Mesendoderm (in vitro differentiated cells): ENCODE results near the gene DNAJC15.

ENCODE experiments used
- DNase-seq: peaks from one replicate; pipeline ENCODE4 v3.0.0; 2013
- H2AK5ac ChIP-seq: 2 replicates; pipeline ENCODE4 v1.6.1; 2013; ENCODE audit warnings: low read length, inconsistent platforms
- H2BK120ac ChIP-seq: 2 replicates; pipeline ENCODE4 v1.6.1; 2013; ENCODE audit warnings: low read depth, mild to moderate bottlenecking, low read length, moderate library complexity, mixed read lengths
- H2BK15ac ChIP-seq: replicated peaks from 2 replicates; pipeline ENCODE4 v1.6.1; 2013; ENCODE audit warnings: low read depth, mild to moderate bottlenecking, moderate library complexity
- H2BK5ac ChIP-seq: 2 replicates; pipeline ENCODE4 v1.6.1; 2013; ENCODE audit warnings: low read length, inconsistent platforms
- H3K18ac ChIP-seq: 2 replicates; pipeline ENCODE4 v1.6.1; 2013; ENCODE audit warnings: mild to moderate bottlenecking, low read length, mixed read lengths
- H3K23ac ChIP-seq: one replicate; pipeline ENCODE4 v1.6.1; 2013; ENCODE audit warnings: low read length
- H3K27ac ChIP-seq: 2 replicates; pipeline ENCODE4 v1.5.1; 2013; ENCODE audit warnings: low read depth, mild to moderate bottlenecking, inconsistent platforms, low read length, moderate library complexity
- H3K27me3 ChIP-seq: 2 replicates; pipeline ENCODE4 v1.6.1; 2013; ENCODE audit warnings: low read length, control low read depth, mild to moderate bottlenecking, inconsistent platforms; ENCODE audit not compliant: insufficient read depth, poor library complexity
- H3K36me3 ChIP-seq: 2 replicates; pipeline ENCODE4 v1.6.1; 2013; ENCODE audit warnings: low read length, inconsistent platforms; ENCODE audit not compliant: control insufficient read depth, insufficient read depth
- H3K4ac ChIP-seq: one replicate; pipeline ENCODE4 v1.6.1; 2013; ENCODE audit warnings: low read depth, mild to moderate bottlenecking, low read length, moderate library complexity
- H3K4me1 ChIP-seq: 2 replicates; pipeline ENCODE4 v1.6.1; 2013; ENCODE audit warnings: low read depth, low read length, inconsistent platforms; ENCODE audit not compliant: control insufficient read depth
- H3K4me2 ChIP-seq: 2 replicates; pipeline ENCODE4 v1.6.1; 2013; ENCODE audit warnings: low read length
- H3K4me3 ChIP-seq: 2 replicates; pipeline ENCODE4 v1.5.1; 2013; ENCODE audit warnings: mild to moderate bottlenecking, low read length
- H3K56ac ChIP-seq: one replicate; pipeline ENCODE4 v1.6.1; 2013; ENCODE audit warnings: low read length
- H3K79me1 ChIP-seq: 2 replicates; pipeline ENCODE4 v1.6.1; 2013; ENCODE audit warnings: low read length, inconsistent platforms
- H3K79me2 ChIP-seq: 2 replicates; pipeline ENCODE4 v1.6.1; 2013; ENCODE audit warnings: mild to moderate bottlenecking, low read length; ENCODE audit not compliant: control insufficient read depth, insufficient read depth
- H3K9ac ChIP-seq: 2 replicates; pipeline ENCODE4 v1.6.1; 2013; ENCODE audit warnings: low read length, inconsistent platforms
- H4K5ac ChIP-seq: one replicate; pipeline ENCODE4 v1.6.1; 2013; ENCODE audit warnings: low read length
- H4K8ac ChIP-seq: one replicate; pipeline ENCODE4 v1.6.1; 2013; ENCODE audit warnings: low read depth, mild to moderate bottlenecking, control low read depth, low read length, moderate library complexity
- WGBS: extraction: QIAGEN DNeasy Blood & Tissue Kit; methylation state at CpG from one replicate; pipeline ENCODE4 v1.1.7; 2013; ENCODE audit warnings: low lambda C conversion rate, missing lambda C conversion rate; ENCODE audit not compliant: insufficient coverage; ENCODE audit errors: extremely low coverage; 5-methylcytosine and 5-hydroxymethylcytosine counted together

The DNAJC15 gene

DNA sequence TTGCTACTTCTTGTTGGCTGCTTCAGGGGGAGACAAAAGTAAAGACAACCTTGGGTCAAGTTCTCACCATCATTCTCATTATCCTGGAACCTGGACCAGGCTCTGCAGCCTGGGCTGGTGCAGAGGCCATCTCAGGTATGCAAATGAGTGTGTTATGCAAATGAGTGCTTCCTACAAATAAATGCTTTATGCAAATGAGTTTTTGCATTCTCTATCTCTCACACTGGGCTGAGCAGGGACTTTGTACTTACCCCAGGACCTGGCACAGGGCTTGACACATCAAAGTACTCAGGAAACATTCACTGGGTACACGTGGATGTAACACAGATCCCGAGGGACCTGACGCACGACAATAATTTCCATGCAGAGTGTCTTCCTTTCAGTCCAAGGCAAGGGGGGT is 103.0 kb downstream of the DNAJC15 start:
- Histone ChIP-seq H4K5ac (no peak overlapping the region), H3K4me3 (no peak overlapping the region), H3K9ac (peak overlapping the region; percentile 27), H3K79me1 (no peaks in the 10 kb centered on the region), H3K79me2 (no peaks in the 10 kb centered on the region), H3K56ac (peak overlapping the region; percentile 83), H3K18ac (no peak overlapping the region), H2BK5ac (peak overlapping the region; percentile 97), H2BK15ac (no peak overlapping the region), H3K4ac (peak overlapping the region; percentile 61), H2AK5ac (peak overlapping the region; percentile 99), H4K8ac (no peak overlapping the region), H3K4me1 (peaks cover 21% of the 10 kb centered on the region), H3K27me3 (no peaks in the 10 kb centered on the region), H3K4me2 (no peak overlapping the region), H3K36me3 (no peaks in the 10 kb centered on the region), H3K27ac (no peak overlapping the region), H3K23ac (peak overlapping the region; percentile 54), H2BK120ac (no peak overlapping the region)
- no peak for DNase-seq
- no CpG with 5 or more reads among the region's 4 CpGs for WGBS

- Histone ChIP-seq H2BK120ac (peak overlapping the region; percentile 51), H3K27me3 (no peaks in the 10 kb centered on the region), H4K8ac (no peak overlapping the region), H3K79me2 (no peaks in the 10 kb centered on the region), H3K27ac (peak overlapping the region; percentile 17), H3K79me1 (no peaks in the 10 kb centered on the region), H2AK5ac (no peak overlapping the region), H3K4me1 (peaks cover 22% of the 10 kb centered on the region), H3K9ac (peak overlapping the region; percentile 3), H4K5ac (no peak overlapping the region), H3K56ac (peak overlapping the region; percentile 36), H3K4ac (peak overlapping the region; percentile 78), H2BK15ac (no peak overlapping the region), H2BK5ac (peak overlapping the region; percentile 26), H3K36me3 (no peaks in the 10 kb centered on the region), H3K18ac (peak overlapping the region; percentile 39), H3K4me2 (no peak overlapping the region), H3K4me3 (no peak overlapping the region), H3K23ac (no peak overlapping the region)
- DNase-seq, result peak; percentile 86
- WGBS, result no CpG with 5 or more reads among the region's 9 CpGs
Measured at GRCh38 chr13:43127103-43127798, 103.9 kb downstream of the DNAJC15 start.

DNA sequence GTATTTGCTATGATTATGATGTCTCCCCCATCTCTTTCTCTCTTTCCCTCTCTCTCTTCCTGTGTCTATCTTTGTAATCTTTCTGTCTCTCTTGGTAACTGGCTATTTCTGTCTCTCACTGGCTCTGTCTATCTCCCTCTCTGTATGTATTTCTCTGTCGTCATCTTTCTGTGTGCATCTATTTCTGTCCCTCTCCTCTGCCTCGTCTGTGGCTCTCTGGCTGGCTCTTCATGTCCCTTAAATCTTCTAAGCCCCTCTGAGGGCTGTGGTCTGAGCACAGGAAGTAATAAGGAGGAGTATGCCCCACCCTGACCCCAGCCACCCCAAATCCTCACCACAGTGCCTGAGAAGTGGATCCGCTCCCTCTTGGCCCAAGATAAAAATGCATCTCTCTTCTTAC is 104.4 kb downstream of the DNAJC15 start:
- DNase-seq, result no peak
- no peak overlapping the region for H3K4me2 ChIP-seq
- no CpG with 5 or more reads among the region's 3 CpGs for WGBS
- H3K27ac ChIP-seq, result peak overlapping the region; percentile 69
- peak overlapping the region; percentile 83 for H2BK120ac ChIP-seq
- H2BK15ac ChIP-seq, result peak overlapping the region; percentile 27
- H3K4me1 ChIP-seq, result peaks cover 21% of the 10 kb centered on the region
- no peak overlapping the region for H3K23ac ChIP-seq
- H4K8ac ChIP-seq, result peak overlapping the region; percentile 28
- H3K79me1 ChIP-seq, result no peaks in the 10 kb centered on the region
- H2BK5ac ChIP-seq, result peak overlapping the region; percentile 90
- no peak overlapping the region for H3K4me3 ChIP-seq
- H3K18ac ChIP-seq, result peak overlapping the region; percentile 56
- no peaks in the 10 kb centered on the region for H3K79me2 ChIP-seq
- peak overlapping the region; percentile 91 for H3K4ac ChIP-seq
- peak overlapping the region; percentile 68 for H3K56ac ChIP-seq
- H3K9ac ChIP-seq, result peak overlapping the region; percentile 32
- no peaks in the 10 kb centered on the region for H3K36me3 ChIP-seq
- H2AK5ac ChIP-seq, result peak overlapping the region; percentile 28
- H3K27me3 ChIP-seq, result no peaks in the 10 kb centered on the region
- no peak overlapping the region for H4K5ac ChIP-seq

GRCh38 chr13:43128504-43128961 is 105.1 kb downstream of the DNAJC15 start:
- no peak overlapping the region for H3K27ac ChIP-seq
- no peak overlapping the region for H2BK15ac ChIP-seq
- WGBS, result no CpG with 5 or more reads among the region's 21 CpGs

GRCh38 chr13:43129066-43129465 is 105.7 kb downstream of the DNAJC15 start:
- no peak overlapping the region for H4K5ac ChIP-seq
- H4K8ac ChIP-seq, result no peak overlapping the region
- H2AK5ac ChIP-seq, result no peak overlapping the region
- DNase-seq, result no peak
- H3K4me1 ChIP-seq, result peaks cover 18% of the 10 kb centered on the region
- H3K4me2 ChIP-seq, result no peak overlapping the region
- H3K23ac ChIP-seq, result no peak overlapping the region
- no peak overlapping the region for H2BK15ac ChIP-seq
- no peak overlapping the region for H3K9ac ChIP-seq
- no CpG with 5 or more reads among the region's 8 CpGs for WGBS
- H2BK5ac ChIP-seq, result no peak overlapping the region
- H3K56ac ChIP-seq, result peak overlapping the region; percentile 81
- H3K79me1 ChIP-seq, result no peaks in the 10 kb centered on the region
- no peak overlapping the region for H3K27ac ChIP-seq
- no peaks in the 10 kb centered on the region for H3K79me2 ChIP-seq
- H3K27me3 ChIP-seq, result no peaks in the 10 kb centered on the region
- H3K4ac ChIP-seq, result no peak overlapping the region
- no peaks in the 10 kb centered on the region for H3K36me3 ChIP-seq
- H3K4me3 ChIP-seq, result no peak overlapping the region
- no peak overlapping the region for H3K18ac ChIP-seq
- peak overlapping the region; percentile 2 for H2BK120ac ChIP-seq

More at GRCh38 chr13:43128504-43128961, 105.1 kb downstream of the DNAJC15 start:
- H3K4me2 ChIP-seq, result no peak overlapping the region
- no peaks in the 10 kb centered on the region for H3K36me3 ChIP-seq
- no peak for DNase-seq
- peak overlapping the region; percentile 93 for H2AK5ac ChIP-seq
- H3K9ac ChIP-seq, result peak overlapping the region; percentile 21
- H3K23ac ChIP-seq, result no peak overlapping the region
- peak overlapping the region; percentile 94 for H2BK5ac ChIP-seq
- H3K79me2 ChIP-seq, result no peaks in the 10 kb centered on the region
- H3K79me1 ChIP-seq, result no peaks in the 10 kb centered on the region
- H4K5ac ChIP-seq, result no peak overlapping the region
- no peaks in the 10 kb centered on the region for H3K27me3 ChIP-seq
- H3K18ac ChIP-seq, result peak overlapping the region; percentile 23
- H3K56ac ChIP-seq, result peak overlapping the region; percentile 81
- H2BK120ac ChIP-seq, result peak overlapping the region; percentile 2
- no peak overlapping the region for H4K8ac ChIP-seq
- no peak overlapping the region for H3K4me3 ChIP-seq
- peak overlapping the region; percentile 57 for H3K4ac ChIP-seq
- peaks cover 18% of the 10 kb centered on the region for H3K4me1 ChIP-seq
